ENCODE results near the gene SLC35D2.

Gene SLC35D2

DNA sequence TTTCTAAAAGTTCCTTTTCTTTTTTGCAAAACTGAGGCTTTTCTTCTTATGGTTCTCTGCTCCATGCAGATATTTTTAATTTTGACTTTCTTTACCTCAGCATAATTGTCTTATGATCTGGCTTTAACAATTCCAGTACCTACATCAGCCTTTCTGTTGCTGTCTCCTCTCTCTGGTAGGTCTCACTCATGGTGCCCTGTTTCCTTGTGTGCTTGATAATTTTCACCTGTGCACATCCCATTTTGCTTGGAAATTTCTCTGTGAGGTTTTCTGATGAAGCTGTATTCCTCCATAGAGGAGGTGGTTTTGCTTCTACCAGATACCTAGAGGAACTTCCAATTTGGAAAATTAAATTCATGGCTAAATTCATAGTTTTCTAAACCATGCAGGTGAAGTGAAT lies 79.3 kb downstream of the SLC35D2 start:
- DNase-seq, result no peak

DNA sequence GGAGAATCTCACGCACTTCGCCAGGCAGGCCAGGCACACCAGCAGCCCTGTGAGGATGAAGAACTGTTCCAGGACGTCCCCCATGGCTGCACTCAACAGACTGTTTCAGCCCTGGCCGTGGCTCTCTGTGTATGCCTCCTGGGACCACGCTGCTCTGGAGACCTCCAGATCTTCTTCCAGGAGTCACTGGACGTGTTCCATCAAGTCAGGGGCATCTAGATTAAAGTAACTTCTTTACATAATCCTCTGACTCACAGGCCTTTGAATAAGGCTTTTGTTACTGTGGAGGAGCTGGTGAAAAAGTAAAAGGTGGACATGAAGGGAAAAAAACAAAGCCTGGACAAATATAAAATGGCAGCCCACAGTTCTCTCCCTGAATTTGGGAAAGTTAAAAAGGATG lies 81.5 kb downstream of the SLC35D2 start, which contains the start of gene HSD17B3:
TSS of gene HSD17B3 (minus strand) at position 156 of the 400 bp plus-strand sequence. CDS start at position 84, 72 bp downstream.
- DNase-seq, result no peak

DNA sequence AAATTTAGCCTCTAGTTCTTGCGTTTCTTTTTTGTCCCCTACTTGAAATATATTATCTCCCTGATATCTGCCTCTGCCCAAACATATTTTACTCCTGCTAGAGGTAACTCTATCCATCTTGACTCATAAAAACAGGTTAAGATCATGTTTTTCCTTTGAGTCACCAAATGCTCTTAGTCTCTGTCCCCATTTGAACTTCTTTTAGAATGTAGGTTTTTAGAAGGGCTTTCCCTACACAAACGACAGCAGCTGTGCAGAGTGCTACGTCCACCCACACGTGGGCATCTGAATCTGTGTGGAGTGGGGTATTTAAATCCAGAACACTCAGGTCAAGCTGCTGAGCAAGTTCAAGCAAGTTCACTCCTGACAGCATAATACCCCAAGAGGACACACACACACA lies 83.7 kb downstream of the SLC35D2 start:
- DNase-seq, result no peak

DNA sequence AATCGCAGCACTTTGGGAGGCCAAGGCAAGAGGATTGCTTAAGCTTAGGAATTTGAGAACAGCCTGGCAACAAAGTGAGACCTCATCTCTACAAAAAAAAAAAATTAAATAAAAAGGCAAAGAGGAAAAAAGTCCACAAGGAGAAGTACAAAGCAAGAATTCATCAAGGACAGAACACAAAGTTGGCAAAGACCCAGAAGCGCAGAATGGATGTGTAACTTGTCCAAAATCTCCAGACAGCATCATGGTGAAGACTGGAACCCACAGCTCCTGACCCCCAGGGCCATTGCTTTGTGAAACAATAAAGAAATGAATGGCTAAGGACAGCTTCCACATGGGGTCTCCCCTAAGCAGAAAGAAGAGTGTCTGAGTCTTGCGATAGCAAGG lies 89.4 kb downstream of the SLC35D2 start:
- DNase-seq, result no peak

DNA sequence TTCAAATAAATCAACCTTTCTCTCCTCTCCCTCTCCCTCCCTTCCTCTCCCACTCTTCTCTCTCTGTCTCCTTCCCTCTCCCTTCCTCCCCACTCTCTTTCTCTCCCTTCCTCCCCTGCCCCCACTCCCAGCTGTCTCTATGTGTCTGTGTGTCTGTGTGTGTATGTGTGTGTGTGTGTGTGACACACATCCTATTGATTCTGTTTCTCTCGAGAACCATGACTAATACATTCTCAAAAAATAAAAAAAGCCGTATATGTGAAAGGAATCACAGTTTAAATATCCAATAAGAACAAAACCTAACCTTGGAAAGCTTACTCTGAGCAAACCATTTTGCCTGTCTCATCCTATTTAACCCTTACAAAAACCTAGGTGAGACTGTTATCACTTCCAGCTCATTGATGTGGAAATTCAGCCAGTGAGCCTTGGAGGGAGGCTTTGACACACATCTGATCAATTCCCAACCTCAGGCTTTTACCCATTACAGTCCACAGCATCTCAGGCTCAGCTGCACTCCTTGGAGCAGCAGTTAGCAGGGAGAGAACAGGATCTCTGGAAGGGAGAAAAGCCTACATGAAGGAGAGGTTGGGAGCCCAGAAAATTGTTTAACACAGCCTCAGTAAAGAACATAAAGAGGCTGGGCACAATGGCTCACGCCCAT lies 89.9 kb downstream of the SLC35D2 start:
- no peak for DNase-seq

DNA sequence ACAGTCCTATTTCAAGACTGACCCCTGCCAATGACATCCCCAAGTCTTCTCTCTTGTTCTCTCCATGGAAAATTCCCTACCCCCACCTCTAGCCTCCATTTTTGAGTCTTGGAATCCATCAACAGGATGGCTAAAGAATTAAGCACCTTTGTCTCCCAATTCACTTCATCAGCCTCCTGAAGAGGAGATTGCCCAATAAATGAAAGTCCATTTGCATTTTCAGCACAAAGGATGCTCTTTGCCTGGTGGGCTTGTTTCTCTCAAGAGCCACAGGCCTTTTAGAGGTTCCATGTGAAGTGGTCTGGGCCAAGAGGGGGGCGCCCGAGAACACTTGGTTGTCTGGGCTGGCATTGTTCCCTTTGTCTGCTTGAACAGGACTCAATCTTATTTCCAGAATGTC lies 94.1 kb downstream of the SLC35D2 start:
- DNase-seq, result no peak

DNA sequence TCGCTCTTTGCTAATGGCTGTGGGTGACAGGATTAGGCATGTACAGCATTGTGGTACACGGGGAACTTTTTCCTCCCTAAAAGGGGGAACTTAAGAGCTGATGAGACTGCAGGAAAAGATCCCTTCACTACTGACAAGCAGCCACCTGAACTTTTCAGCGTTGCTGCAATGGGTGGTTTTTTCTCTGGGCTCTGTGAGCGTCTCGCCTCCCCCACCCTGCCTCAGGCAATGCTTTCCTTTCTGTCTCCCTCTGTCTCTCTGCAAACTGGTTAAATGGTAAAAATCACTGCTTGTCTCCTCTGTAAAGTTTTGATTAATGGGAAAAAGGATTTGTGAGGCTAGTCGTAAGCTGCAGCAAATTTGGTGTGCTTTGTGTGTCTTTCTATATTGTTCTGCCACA lies 101.9 kb downstream of the SLC35D2 start:
- no peak for DNase-seq

DNA sequence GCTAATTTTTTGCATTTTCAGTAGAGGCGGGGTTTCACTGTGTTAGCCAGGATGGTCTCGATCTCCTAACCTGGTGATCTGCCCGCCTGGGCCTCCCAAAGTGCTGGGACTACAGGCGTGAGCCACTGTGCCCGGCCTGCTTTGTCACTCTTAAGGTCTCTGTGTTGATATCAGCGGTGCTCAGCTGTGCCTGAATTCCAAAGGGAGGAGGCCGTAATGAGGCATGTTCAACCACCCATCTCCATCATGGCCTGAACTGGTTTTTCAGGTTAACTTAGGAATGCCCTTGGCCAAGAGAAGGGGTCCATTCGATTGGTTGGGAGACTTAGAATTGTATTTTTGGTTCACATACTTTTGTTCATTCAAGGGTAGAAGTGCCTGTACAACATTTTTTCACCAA lies 103.6 kb downstream of the SLC35D2 start:
- no peak for DNase-seq

DNA sequence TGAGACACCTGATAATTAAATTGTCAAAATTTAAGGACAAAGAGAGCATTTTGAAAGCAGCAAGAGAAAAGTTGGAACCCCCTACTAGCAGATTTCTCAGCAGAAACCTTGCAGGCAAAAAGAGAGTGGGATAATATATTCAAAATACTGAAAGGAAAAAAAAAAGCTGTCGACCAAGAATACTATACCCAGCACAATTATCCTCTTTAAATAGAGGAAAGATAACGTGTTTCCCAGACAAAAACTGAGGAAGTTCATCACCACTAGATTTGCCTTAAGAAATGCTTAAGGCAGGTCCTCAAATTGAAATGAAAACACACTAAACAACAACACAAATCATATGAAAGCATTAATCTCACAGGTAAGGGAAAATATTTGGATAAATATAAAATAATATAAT lies 108.6 kb downstream of the SLC35D2 start:
- no peak for DNase-seq
